Measurements from ENCODE around the gene NEURL3. TPM values are rescaled to one million over a fixed set of nuclear protein-coding genes. Genes with fewer than 3 reads are reported as not detected.

The NEURL3 gene
- total and polyA plus RNA-seq, 7 donors: 0.36 to 6.4 (median 3.5) TPM; not detected in 3

GRCh38 chr2:96491860-96492497 lies 13.2 kb downstream of the NEURL3 start:
- WGBS, 2 donors: 98 to 100% methylated on average over 1 of the region's 1 CpG
- TF ChIP-seq CTCF (IDR thresholded peaks at IDR 0.05) (no peak), POLR2A (IDR thresholded peaks at IDR 0.05) (no peak), EP300 (IDR thresholded peaks at IDR 0.05) (no peak), POLR2AphosphoS5 (IDR thresholded peaks at IDR 0.05) (no peak)
- intact Hi-C loops (cut with DNase I): no loop called here
- no peaks in the 10 kb centered on the region for H3K4me1 ChIP-seq
- no peak for DNase-seq
- no peak overlapping the region for H3K4me3 ChIP-seq
- H3K27ac ChIP-seq: no peak overlapping the region
- H3K36me3 ChIP-seq: no peaks in the 10 kb centered on the region
- peaks cover 0 to 5% (median 2%) of the 10 kb centered on the region in 4 donors for H3K9me3 ChIP-seq
- H3K27me3 ChIP-seq: no peaks in the 10 kb centered on the region

- 59 to 83% methylated on average over 1 of the region's 1 CpG for WGBS, 2 donors
Observed at GRCh38 chr2:96489663-96490062, 15.5 kb downstream of the NEURL3 start.

GRCh38 chr2:96489261-96489660 lies 15.9 kb downstream of the NEURL3 start:
- no peaks in the 10 kb centered on the region for H3K36me3 ChIP-seq
- no peak for TF ChIP-seq POLR2AphosphoS5 (IDR thresholded peaks at IDR 0.05)
- TF ChIP-seq POLR2A (IDR thresholded peaks at IDR 0.05): no peak
- no peak for TF ChIP-seq EP300 (IDR thresholded peaks at IDR 0.05)
- TF ChIP-seq CTCF (IDR thresholded peaks at IDR 0.05): no peak

More at GRCh38 chr2:96489663-96490062, 15.5 kb downstream of the NEURL3 start:
- intact Hi-C loops (cut with DNase I): no loop called here
- TF ChIP-seq POLR2A (IDR thresholded peaks at IDR 0.05): no peak
- TF ChIP-seq CTCF (IDR thresholded peaks at IDR 0.05): no peak
- no peak for TF ChIP-seq EP300 (IDR thresholded peaks at IDR 0.05)
- no peak for TF ChIP-seq POLR2AphosphoS5 (IDR thresholded peaks at IDR 0.05)
- Histone ChIP-seq H3K27ac (no peak overlapping the region), H3K9me3 (peaks cover 0 to 4% (median 2%) of the 10 kb centered on the region in 4 donors), H3K4me1 (peaks cover 0 to 15% (median 6%) of the 10 kb centered on the region in 4 donors), H3K4me3 (no peak overlapping the region), H3K27me3 (no peaks in the 10 kb centered on the region), H3K36me3 (no peaks in the 10 kb centered on the region)
- no peak for DNase-seq

GRCh38 chr2:96486696-96487095 lies 18.5 kb downstream of the NEURL3 start:
- Histone ChIP-seq H3K27me3 (no peaks in the 10 kb centered on the region), H3K27ac (peak overlapping the region; percentile 78 to 88 (median 85)), H3K9me3 (no peaks in the 10 kb centered on the region), H3K4me1 (peaks cover 0 to 15% (median 6%) of the 10 kb centered on the region in 4 donors), H3K36me3 (no peaks in the 10 kb centered on the region), H3K4me3 (peak overlapping the region in 3 of 4 donors; percentile 40 to 54 (median 51))
- DNase-seq: no peak
- TF ChIP-seq POLR2AphosphoS5 (IDR thresholded peaks at IDR 0.05) (no peak), EP300 (IDR thresholded peaks at IDR 0.05) (no peak), CTCF (IDR thresholded peaks at IDR 0.05) (no peak), POLR2A (IDR thresholded peaks at IDR 0.05) (no peak)
- intact Hi-C loops (cut with DNase I): no loop called here
- 59 to 64% methylated on average over 3 of the region's 3 CpGs for WGBS, 2 donors

More at GRCh38 chr2:96489261-96489660, 15.9 kb downstream of the NEURL3 start:
- peaks cover 0 to 15% (median 6%) of the 10 kb centered on the region in 4 donors for H3K4me1 ChIP-seq
- intact Hi-C loops (cut with DNase I): no loop called here
- no peak overlapping the region for H3K4me3 ChIP-seq
- DNase-seq: no peak
- no peak overlapping the region for H3K27ac ChIP-seq
- 85 to 94% methylated on average over 3 of the region's 3 CpGs for WGBS, 2 donors
- H3K9me3 ChIP-seq: no peaks in the 10 kb centered on the region
- no peaks in the 10 kb centered on the region for H3K27me3 ChIP-seq

Data from sigmoid colon (tissue), 7 donors.